ENCODE measurements around the gene RARRES1.

RARRES1 gene, protein sequence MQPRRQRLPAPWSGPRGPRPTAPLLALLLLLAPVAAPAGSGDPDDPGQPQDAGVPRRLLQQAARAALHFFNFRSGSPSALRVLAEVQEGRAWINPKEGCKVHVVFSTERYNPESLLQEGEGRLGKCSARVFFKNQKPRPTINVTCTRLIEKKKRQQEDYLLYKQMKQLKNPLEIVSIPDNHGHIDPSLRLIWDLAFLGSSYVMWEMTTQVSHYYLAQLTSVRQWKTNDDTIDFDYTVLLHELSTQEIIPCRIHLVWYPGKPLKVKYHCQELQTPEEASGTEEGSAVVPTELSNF

GRCh38 chr3:158731938-158732855 is at the start of gene RARRES1:
Gene RARRES1, minus strand, starts transcription at chr3:158732457. Its CDS starts 42 bp downstream, at chr3:158732415.
- TF ChIP-seq CEBPB (IDR thresholded peaks at IDR 0.05), result no peak
- no peak for TF ChIP-seq RAD21 (IDR thresholded peaks at IDR 0.05; ENCODE audit: low read depth)
- TF ChIP-seq NFIC (IDR thresholded peaks at IDR 0.05), result no peak
- TF ChIP-seq, protein P1, sequence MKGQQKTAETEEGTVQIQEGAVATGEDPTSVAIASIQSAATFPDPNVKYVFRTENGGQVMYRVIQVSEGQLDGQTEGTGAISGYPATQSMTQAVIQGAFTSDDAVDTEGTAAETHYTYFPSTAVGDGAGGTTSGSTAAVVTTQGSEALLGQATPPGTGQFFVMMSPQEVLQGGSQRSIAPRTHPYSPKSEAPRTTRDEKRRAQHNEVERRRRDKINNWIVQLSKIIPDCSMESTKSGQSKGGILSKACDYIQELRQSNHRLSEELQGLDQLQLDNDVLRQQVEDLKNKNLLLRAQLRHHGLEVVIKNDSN (IDR thresholded peaks at IDR 0.05), result no peak
- TF ChIP-seq, protein P2, sequence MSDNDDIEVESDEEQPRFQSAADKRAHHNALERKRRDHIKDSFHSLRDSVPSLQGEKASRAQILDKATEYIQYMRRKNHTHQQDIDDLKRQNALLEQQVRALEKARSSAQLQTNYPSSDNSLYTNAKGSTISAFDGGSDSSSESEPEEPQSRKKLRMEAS (IDR thresholded peaks at IDR 0.05), result no peak
- TF ChIP-seq FOXM1 (IDR thresholded peaks at IDR 0.05; ENCODE audit: borderline replicate concordance, low read depth), result no peak
- no peak for TF ChIP-seq EP300 (IDR thresholded peaks at IDR 0.05; ENCODE audit: borderline replicate concordance)
- TF ChIP-seq YY1 (IDR thresholded peaks at IDR 0.05; ENCODE audit: low read depth), result no peak
- TF ChIP-seq CREB1 (IDR thresholded peaks at IDR 0.05; ENCODE audit: low read depth), result no peak
- TF ChIP-seq, protein P3, sequence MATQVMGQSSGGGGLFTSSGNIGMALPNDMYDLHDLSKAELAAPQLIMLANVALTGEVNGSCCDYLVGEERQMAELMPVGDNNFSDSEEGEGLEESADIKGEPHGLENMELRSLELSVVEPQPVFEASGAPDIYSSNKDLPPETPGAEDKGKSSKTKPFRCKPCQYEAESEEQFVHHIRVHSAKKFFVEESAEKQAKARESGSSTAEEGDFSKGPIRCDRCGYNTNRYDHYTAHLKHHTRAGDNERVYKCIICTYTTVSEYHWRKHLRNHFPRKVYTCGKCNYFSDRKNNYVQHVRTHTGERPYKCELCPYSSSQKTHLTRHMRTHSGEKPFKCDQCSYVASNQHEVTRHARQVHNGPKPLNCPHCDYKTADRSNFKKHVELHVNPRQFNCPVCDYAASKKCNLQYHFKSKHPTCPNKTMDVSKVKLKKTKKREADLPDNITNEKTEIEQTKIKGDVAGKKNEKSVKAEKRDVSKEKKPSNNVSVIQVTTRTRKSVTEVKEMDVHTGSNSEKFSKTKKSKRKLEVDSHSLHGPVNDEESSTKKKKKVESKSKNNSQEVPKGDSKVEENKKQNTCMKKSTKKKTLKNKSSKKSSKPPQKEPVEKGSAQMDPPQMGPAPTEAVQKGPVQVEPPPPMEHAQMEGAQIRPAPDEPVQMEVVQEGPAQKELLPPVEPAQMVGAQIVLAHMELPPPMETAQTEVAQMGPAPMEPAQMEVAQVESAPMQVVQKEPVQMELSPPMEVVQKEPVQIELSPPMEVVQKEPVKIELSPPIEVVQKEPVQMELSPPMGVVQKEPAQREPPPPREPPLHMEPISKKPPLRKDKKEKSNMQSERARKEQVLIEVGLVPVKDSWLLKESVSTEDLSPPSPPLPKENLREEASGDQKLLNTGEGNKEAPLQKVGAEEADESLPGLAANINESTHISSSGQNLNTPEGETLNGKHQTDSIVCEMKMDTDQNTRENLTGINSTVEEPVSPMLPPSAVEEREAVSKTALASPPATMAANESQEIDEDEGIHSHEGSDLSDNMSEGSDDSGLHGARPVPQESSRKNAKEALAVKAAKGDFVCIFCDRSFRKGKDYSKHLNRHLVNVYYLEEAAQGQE (IDR thresholded peaks at IDR 0.05; ENCODE audit: low read depth), result no peak
- no peak for TF ChIP-seq EGR1 (IDR thresholded peaks at IDR 0.05)
- no peak for TF ChIP-seq TAF1 (IDR thresholded peaks at IDR 0.05; ENCODE audit: low read depth)
- no peak for TF ChIP-seq TEAD4 (IDR thresholded peaks at IDR 0.05)
- TF ChIP-seq TCF12 (IDR thresholded peaks at IDR 0.05; ENCODE audit: low read depth), result no peak
- no peak for TF ChIP-seq ZBTB7A (IDR thresholded peaks at IDR 0.05; ENCODE audit: low read depth)

DNA sequence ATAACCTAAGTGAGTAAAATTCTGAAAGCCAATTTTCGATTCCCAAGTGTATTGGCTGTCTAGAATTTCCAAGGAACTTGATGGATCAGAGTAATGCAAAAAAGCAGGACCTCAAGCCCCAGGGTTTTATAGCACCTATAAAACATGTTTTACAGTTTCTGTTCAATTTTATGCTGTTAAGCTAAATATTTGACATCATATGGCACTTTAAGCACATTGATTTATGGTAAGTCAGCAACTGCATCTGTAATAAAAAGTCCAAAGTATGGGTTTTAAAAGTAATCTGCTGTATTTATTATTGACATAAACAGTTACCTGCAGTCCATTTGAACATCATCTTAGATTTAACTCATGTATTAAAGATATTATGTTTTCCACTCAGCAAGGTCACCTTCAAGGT is 49.6 kb upstream of the RARRES1 start:
- TF ChIP-seq EP300 (IDR thresholded peaks at IDR 0.05; ENCODE audit: borderline replicate concordance), result no peak

- TF ChIP-seq FOXM1 (IDR thresholded peaks at IDR 0.05; ENCODE audit: borderline replicate concordance, low read depth) (no peak), TEAD4 (IDR thresholded peaks at IDR 0.05) (no peak), EP300 (IDR thresholded peaks at IDR 0.05; ENCODE audit: borderline replicate concordance) (no peak), EGR1 (IDR thresholded peaks at IDR 0.05) (no peak), NFIC (IDR thresholded peaks at IDR 0.05) (no peak), ZBTB7A (IDR thresholded peaks at IDR 0.05; ENCODE audit: low read depth) (no peak), RAD21 (IDR thresholded peaks at IDR 0.05; ENCODE audit: low read depth) (no peak), CREB1 (IDR thresholded peaks at IDR 0.05; ENCODE audit: low read depth) (no peak), YY1 (IDR thresholded peaks at IDR 0.05; ENCODE audit: low read depth) (no peak), CEBPB (IDR thresholded peaks at IDR 0.05) (no peak), TCF12 (IDR thresholded peaks at IDR 0.05; ENCODE audit: low read depth) (no peak), TAF1 (IDR thresholded peaks at IDR 0.05; ENCODE audit: low read depth) (no peak)
- TF ChIP-seq, protein P3 (IDR thresholded peaks at IDR 0.05; ENCODE audit: low read depth), result no peak
- TF ChIP-seq, protein P2 (IDR thresholded peaks at IDR 0.05), result no peak
- TF ChIP-seq, protein P1 (IDR thresholded peaks at IDR 0.05), result no peak
Observed at GRCh38 chr3:158781191-158781590, 48.9 kb upstream of the RARRES1 start.

DNA sequence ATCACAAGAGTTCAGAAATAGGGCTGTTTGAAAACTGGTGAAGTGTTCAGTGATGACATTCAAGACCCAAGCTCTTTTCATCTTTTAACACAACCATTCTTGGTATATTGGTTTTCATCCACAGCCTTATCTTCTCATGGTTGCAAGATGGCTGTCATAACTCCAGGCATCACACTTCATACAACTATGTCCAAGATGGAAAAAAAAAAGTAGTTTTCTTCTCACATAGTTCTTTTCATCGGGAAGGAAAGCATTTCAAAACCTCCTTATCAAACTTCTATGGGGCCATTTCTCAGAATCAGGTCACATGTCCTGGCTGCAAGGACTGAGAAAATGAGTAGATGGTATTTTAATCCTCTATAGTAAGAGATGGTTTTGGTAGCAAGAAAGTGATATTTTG is 48.5 kb upstream of the RARRES1 start:
- no peak for TF ChIP-seq TAF1 (IDR thresholded peaks at IDR 0.05; ENCODE audit: low read depth)
- TF ChIP-seq TEAD4 (IDR thresholded peaks at IDR 0.05), result no peak
- TF ChIP-seq ZBTB7A (IDR thresholded peaks at IDR 0.05; ENCODE audit: low read depth), result no peak

DNA sequence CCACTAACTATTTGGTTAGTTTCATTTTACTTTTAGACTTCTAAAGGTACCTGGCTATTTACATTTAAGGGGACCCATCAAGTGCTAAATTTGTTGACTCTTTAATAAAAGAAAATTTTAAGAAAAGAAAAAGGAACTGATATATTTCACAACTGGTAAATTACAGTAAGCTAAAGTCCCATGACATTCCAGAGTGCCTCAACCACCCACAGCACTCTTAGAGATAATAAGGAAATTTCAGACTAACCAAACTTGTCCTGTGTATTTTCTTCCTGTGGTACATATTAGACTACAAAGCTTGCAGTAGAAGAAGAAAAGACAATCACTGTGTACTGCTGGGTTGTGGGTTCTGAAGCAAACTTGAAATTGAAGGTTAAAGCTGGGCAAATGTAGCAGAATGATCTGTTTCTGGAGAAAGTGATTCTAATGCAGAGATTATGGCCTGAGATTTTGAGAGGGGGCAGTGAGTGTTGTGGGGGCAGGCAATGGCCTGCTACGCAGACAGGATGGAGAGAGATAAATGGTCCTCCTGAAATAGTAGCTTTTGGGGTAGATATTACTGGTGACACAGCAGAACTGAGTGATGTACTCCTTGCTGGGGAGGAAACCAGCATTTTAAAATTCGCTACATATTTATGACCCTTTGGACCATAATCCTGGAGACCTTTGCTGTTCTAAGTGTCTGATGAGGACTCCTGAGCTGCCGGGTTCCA is 45.1 kb upstream of the RARRES1 start:
- TF ChIP-seq ZBTB7A (IDR thresholded peaks at IDR 0.05; ENCODE audit: low read depth), result no peak

Data from Ishikawa (cell line).